Endothelial cell of umbilical vein (primary cell): ENCODE measurements around the gene MACROD2.

Experiments used
- CTCF ChIP-seq, 2 donors: IDR thresholded peaks; 1 replicate in 1 of 2; 2 replicates in 1 of 2; pipeline ENCODE4 v1.5.1; 2011; ENCODE audit warnings: low read length in 2 of 2, mild to moderate bottlenecking in 2 of 2, moderate library complexity in 2 of 2, control low read depth in 1 of 2, inconsistent platforms in 1 of 2, low read depth in 1 of 2; ENCODE audit not compliant: insufficient read depth in 1 of 2; ENCODE audit errors: extremely low read depth in 1 of 2
- MAX ChIP-seq: IDR thresholded peaks from 2 replicates; pipeline ENCODE4 v1.6.1; 2011; ENCODE audit not compliant: insufficient read depth, insufficient read length
- POLR2A ChIP-seq: IDR thresholded peaks from 2 replicates; pipeline ENCODE4 v1.6.1; 2012; ENCODE audit warnings: low read depth, mild to moderate bottlenecking, control low read depth, low read length

GRCh38 chr20:16042731-16043130 lies 2047.4 kb downstream of the MACROD2 start:
- no peak for TF ChIP-seq CTCF (IDR thresholded peaks at IDR 0.05; ENCODE audit: extremely low read depth in 1 of 2, insufficient read depth in 1 of 2, low read depth in 1 of 2, low read length in 2 of 2)
- no peak for TF ChIP-seq POLR2A
- TF ChIP-seq MAX = no peak
